Vagina (tissue), 2 donors: ENCODE data around the gene GLT1D1. TPM values are rescaled to one million over a fixed set of nuclear protein-coding genes. Genes with fewer than 3 reads are reported as not detected.

Experiments used
- DNase-seq, 2 donors: peaks; one replicate each; pipeline ENCODE4 v3.0.0-alpha.2; 2017; ENCODE audit errors: extremely low spot score in 2 of 2
- H3K27ac ChIP-seq: fragments of 200-600 bp; sonication (generic); one replicate; pipeline ENCODE4 v1.5.1; 2019
- H3K27me3 ChIP-seq: fragments of 200-600 bp; sonication (generic); one replicate; pipeline ENCODE4 v1.5.1; 2019
- H3K36me3 ChIP-seq, 2 donors: fragments of 200-600 bp; sonication (generic); one replicate each; pipeline ENCODE4 v1.5.1; 2017 to 2019
- H3K4me1 ChIP-seq: fragments of 200-600 bp; sonication (generic); one replicate; pipeline ENCODE4 v1.5.1; 2019
- H3K4me3 ChIP-seq, 2 donors: fragments of 200-600 bp; sonication (generic); 1 replicate in 1 of 2; 2 replicates in 1 of 2; pipeline ENCODE4 v1.5.1; 2016 to 2019
- H3K9me3 ChIP-seq: fragments of 200-600 bp; sonication (generic); one replicate; pipeline ENCODE4 v1.5.1; 2019
- CTCF ChIP-seq, 3 experiments: fragments of 450-650 bp in 2 of 3; fragments of 200-600 bp in 1 of 3; sonication (generic) in 1 of 3; IDR thresholded peaks; one replicate each; pipeline ENCODE4 v1.5.1; 2017 to 2019; ENCODE audit warnings: antibody characterized with exemption in 3 of 3, mild to moderate bottlenecking in 2 of 3, moderate library complexity in 2 of 3
- POLR2A ChIP-seq, 2 donors: fragments of 450-650 bp; IDR thresholded peaks; one replicate each; pipeline ENCODE4 v1.6.1; 2017; ENCODE audit warnings: antibody characterized with exemption in 2 of 2, mild to moderate bottlenecking in 2 of 2, moderate library complexity in 2 of 2
- POLR2AphosphoS5 ChIP-seq, 2 donors: sonication (generic); formaldehyde crosslinking; IDR thresholded peaks; one replicate each; pipeline ENCODE4 v1.9.0; 2017; ENCODE audit warnings: antibody characterized with exemption in 2 of 2, mild to moderate bottlenecking in 2 of 2, low read depth in 1 of 2; ENCODE audit not compliant: insufficient read depth in 1 of 2
- intact Hi-C: fragments of 100-400 bp; cut with DNase I; formaldehyde crosslinking; loops from one replicate; pipeline ENCODE4 v1.15.1; 2023
- total RNA-seq: library from RNA; depleted of rRNA; stranded (reverse); fragments of >200 nt; gene quantifications from one replicate; pipeline ENCODE4 v1.2.3, GENCODE V29; 2016

The GLT1D1 gene
- total RNA-seq, 1 donor from 2014 or later: 0.74 TPM

DNA sequence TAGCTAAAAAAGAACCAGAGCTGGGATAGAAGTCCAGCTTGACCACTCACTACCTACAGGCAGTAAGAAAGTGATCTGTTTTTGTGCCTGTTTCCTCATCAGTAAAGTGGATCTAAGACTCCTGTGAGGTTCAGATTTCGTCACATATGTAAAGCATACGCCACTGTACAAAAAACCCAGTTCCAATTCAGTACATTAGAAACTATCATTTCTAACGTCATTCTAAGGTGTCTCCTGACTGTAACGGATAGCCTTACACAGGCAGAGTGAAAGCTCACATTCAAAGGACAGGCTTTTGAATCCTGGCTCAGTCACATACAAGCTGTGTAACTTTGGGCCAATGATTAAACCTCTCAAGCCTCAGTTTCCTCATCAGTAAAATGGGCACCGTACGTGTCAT is 33.0 kb upstream of the GLT1D1 start:
- Histone ChIP-seq H3K36me3 (no peaks in the 10 kb centered on the region), H3K9me3 (no peaks in the 10 kb centered on the region), H3K4me3 (no peak overlapping the region), H3K27ac (no peak overlapping the region), H3K4me1 (peaks cover 75% of the 10 kb centered on the region), H3K27me3 (no peaks in the 10 kb centered on the region)
- intact Hi-C loops: no loop called here
- TF ChIP-seq CTCF (IDR thresholded peaks at IDR 0.05) (no peak), POLR2AphosphoS5 (IDR thresholded peaks at IDR 0.05; ENCODE audit: insufficient read depth in 1 of 2, low read depth in 1 of 2) (no peak), POLR2A (IDR thresholded peaks at IDR 0.05) (no peak)
- no peak for DNase-seq

DNA sequence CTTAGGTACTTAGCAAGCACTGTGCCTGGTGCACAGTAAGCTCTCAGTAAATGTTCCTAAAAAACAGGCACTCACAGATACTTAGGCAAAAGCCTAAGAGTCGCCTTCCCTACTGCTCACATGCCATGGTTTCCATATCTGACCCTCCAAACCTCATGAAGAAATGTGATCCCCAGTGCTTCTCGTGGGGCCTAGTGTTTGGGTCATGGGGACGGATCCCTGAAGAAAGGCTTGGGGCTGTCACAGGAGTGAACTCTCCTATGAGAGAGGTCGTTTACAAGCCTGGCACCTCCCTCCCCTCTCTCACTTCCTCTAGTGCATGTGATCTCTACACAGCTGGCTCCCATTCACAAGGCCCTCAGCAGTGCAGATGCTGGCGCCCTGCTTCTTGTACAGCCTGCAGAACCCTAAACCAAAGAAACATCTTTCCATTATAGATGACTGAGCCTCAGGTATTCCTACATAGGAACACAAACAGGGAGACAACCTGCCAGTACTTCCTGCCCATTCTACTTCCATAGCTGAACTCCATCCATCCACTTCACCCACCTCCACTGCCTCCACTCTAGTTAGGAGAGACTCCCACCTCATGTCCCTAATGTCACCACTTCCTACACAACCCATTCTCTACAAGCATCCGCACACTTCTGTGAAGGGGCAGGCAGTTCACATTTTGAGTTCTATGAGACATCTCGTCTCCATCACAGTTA is 32.4 kb upstream of the GLT1D1 start:
- intact Hi-C loops: no loop called here
- Histone ChIP-seq H3K9me3 (no peaks in the 10 kb centered on the region), H3K4me1 (peaks cover 73% of the 10 kb centered on the region), H3K27ac (peak overlapping the region; percentile 36), H3K27me3 (no peaks in the 10 kb centered on the region), H3K36me3 (no peaks in the 10 kb centered on the region), H3K4me3 (no peak overlapping the region)
- TF ChIP-seq POLR2AphosphoS5 (IDR thresholded peaks at IDR 0.05; ENCODE audit: insufficient read depth in 1 of 2, low read depth in 1 of 2) (no peak), CTCF (IDR thresholded peaks at IDR 0.05) (no peak), POLR2A (IDR thresholded peaks at IDR 0.05) (no peak)
- no peak for DNase-seq

GRCh38 chr12:128823216-128823915 is 29.9 kb upstream of the GLT1D1 start:
- H3K36me3 ChIP-seq: no peaks in the 10 kb centered on the region
- no peak for TF ChIP-seq CTCF (IDR thresholded peaks at IDR 0.05)
- no peak for TF ChIP-seq POLR2A (IDR thresholded peaks at IDR 0.05)
- TF ChIP-seq POLR2AphosphoS5 (IDR thresholded peaks at IDR 0.05; ENCODE audit: insufficient read depth in 1 of 2, low read depth in 1 of 2): no peak
- no peaks in the 10 kb centered on the region for H3K27me3 ChIP-seq
- H3K9me3 ChIP-seq: no peaks in the 10 kb centered on the region
- peak overlapping the region; percentile 78 for H3K27ac ChIP-seq
- H3K4me3 ChIP-seq: peak overlapping the region; percentile 78 to 82
- DNase-seq: no peak
- intact Hi-C loops: no loop called here
- H3K4me1 ChIP-seq: peaks cover 52% of the 10 kb centered on the region

DNA sequence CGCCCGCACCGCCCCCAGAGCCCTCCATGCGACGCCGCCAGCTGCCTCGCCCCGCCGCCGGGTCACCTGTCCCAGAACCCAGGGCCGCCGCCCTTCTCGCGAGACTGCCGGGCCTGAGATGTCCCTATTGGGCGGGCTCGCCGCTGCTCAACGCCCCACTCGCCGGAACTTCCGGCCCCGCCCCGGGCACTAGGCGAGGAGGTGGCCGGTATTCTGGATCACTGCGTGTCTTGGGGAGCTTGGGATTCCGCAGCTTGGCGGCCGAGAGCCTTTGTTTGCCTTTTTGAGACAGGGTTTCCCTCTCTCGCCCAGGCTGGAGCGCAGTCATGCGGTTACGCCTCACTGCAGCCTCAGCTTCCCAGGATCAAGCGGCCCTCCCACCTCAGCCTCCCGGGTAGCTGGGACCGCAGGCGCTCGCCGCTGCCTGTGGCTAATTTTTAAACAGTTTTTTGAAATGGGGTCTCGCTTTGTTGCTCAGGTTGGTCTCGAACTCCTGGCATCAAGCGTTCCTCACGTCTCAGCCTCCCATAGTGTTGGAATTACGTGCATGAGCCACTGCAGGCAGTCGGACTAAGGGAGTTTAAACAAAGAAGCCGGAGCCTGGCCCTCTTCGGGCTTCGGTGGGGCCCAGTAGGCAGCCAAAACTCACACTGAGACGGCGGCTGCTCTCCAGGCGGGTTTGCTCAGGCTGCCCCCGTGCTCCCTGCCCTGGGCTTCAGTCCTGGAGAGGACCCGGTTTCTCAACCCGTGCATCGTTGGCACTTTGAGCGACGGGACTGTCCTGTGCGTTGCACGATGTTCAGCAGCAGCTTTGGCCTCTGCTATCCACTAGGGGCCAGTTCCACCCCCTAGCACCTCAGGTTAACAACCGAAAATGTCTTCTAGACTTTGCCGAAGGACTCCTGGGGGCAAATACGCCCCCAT is 29.1 kb upstream of the GLT1D1 start, which contains the start of gene SLC15A4:
TSS of gene SLC15A4 (minus strand) at position 43 of the 924 bp plus-strand sequence. CDS start at position 28, 15 bp downstream.
- TF ChIP-seq POLR2AphosphoS5 (IDR thresholded peaks at IDR 0.05; ENCODE audit: insufficient read depth in 1 of 2, low read depth in 1 of 2) (peak; percentile 80 to 99), POLR2A (IDR thresholded peaks at IDR 0.05) (peak in 1 of 2 donors; percentile 83), CTCF (IDR thresholded peaks at IDR 0.05) (no peak)
- peaks cover 45% of the 10 kb centered on the region for H3K4me1 ChIP-seq
- no peaks in the 10 kb centered on the region for H3K27me3 ChIP-seq
- peak within 1 kb of the TSS; percentile 78 for H3K27ac ChIP-seq
- DNase-seq: peak in 1 of 2 donors; percentile 94
- H3K9me3 ChIP-seq: no peaks in the 10 kb centered on the region
- no peaks in the 10 kb centered on the region for H3K36me3 ChIP-seq
- intact Hi-C loops: no loop called here
- H3K4me3 ChIP-seq: peak within 1 kb of the TSS; percentile 78 to 82
